ENCODE results near the gene CCDC144A.
"Not testable (repeated sequence)": the region's sequence is repeated elsewhere in the genome, so short reads cannot be mapped to it uniquely, and the experiment has no call there.

Gene CCDC144A

DNA sequence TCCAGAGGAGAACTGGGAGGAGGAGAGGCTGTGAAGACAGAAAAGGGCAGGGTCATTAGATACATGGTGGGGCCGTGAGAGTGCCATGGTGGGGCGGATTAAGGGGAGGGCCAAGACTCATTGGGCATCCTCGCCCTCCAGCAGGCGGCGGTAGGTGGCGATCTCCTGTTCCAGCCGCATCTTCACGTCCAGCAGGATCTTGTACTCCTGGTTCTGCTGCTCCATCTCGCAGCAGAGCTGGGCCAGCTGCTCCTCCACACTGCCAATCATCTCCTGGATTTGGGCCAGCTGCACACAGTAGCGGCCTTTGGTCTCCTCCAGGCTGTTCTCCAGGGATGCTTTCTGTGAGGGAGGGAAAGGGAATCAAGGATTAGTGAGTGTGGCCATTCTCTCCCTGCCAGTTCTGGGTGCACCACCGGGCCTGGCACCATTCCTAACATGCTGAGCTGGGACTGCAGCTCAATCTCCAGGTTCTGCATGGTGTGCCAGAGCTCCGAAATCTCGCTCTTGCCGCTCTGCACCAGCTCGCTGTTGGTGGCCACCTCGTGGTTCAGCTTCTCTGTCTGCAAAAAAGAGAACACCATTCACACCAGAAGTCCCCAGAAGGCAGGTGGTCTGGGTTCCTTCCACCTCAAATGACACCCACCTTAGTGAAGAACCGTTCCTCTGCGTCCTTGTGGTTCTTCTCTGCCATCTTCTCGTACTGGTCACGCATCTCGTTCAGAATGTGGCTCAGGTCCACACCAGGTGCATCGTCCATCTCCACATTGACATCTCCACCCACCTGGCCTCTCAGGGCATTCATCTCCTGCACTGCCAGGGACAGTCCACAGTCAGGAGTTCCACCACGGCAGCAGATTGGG is 129.0 kb downstream of the CCDC144A start:
- no peak for DNase-seq

DNA sequence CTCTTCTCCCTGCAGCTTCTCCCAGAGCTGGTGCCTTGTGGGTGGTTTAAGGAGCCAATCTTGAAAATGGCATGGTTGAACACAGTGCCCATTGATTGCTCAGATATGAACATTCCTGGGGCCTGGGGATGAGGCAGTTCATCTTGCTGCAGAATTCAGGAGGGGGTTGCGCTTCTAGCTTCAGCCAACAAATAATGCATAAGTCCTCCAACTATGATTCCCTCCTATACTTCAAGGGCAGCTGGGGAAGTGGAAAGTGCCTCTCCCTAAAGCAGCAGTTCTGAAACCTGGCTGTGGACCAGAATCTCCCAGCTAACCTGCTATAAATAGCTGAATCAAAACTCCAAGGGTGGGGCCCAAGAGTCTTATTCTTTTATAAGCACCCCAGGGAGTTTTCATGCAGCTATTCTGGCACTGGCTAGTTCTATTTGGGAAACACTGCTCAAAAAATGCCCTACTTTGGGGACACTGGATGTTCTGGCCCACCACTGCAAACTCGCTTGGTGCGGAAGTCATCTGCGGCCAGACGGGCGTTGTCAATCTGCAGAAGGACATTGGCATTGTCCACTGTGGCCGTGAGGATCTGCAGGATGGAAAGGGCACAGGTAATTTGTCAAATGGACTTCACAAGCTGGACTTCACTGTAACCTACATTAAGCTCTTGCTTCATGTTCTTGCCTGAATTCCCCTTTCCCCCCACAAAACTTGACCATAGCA is 130.3 kb downstream of the CCDC144A start:
- DNase-seq, result no peak

DNA sequence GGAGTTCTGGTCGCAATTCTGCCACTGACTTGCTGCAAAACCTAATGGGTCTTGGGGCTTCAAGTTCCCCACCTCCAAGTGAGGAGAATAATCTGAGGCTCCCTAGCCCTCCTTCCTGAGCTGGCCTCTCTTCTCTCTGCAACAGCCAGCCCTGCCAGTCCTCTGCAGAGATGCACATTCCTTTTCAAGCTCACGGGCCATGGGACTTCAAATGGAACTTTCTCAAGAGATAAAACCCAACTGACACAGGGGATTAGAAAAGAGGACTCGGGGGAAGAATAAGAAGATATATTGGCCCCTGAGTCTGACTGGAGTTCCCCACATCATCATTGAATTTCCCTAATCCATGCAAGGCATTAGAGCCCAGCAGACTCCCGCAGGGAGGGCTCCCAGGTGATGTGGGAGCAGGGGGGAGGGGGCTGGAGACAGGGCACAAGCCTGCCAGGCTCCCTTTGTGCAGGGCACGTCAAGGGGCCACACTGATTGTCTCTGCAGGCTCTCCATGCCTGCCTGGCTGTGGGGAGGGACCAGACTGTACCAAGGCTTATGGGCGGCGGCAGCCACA is 131.0 kb downstream of the CCDC144A start:
- no peak for DNase-seq

DNA sequence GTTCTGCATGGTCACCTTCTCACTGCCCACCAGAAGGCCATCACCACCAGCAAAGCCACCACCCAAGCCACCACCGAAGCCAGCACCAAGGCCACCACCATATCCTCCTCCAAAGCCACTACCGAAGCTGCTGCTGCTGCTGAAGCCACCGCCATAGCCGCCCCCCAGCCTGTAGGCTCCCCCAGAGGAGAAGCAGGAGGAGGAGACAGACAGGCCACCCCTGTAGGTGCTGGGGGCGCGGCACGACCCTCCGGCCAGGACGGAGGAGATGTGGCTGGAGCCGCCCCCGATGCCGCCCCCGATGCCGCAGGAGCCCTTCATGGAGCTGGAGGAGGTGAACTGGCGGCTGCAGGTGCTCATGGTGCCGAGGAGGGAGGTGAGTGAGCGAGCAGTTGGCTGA is 132.1 kb downstream of the CCDC144A start:
- DNase-seq, result not testable (repeated sequence)

DNA sequence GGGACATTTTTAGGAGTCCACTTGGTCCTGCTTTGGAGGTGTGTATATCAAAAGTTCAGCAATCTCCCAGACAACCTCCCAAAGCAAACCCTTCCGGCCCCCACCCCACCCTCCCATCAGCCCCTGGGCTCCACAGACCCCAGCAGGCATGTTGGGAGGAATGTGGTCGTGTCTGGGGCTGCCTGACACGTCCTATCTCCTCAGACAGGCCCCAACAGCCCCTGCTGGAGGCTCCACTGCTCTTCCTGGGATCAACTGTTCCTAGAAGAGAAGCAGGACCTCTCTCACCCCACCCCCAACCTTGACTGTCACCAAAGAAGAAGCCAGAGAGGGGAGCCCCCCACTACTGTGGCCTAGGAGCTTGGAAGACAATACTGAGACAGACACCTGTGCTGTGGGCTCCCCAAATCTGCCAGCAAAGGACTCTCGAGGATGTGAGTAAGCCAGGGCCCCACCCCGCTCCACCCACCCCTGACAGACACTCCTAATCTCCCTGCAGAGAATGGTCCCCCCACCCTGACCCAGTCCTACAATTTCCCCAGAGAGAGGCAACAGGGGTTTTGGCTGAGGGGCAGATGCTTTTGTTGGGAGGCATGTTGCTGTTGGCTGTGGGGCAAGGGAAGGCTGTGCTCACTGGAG is 133.8 kb downstream of the CCDC144A start:
- DNase-seq, result not testable (repeated sequence)

Measured in HCEC 1CT (cell line).